Nephron progenitor cell (in vitro differentiated cells): ENCODE measurements around the gene PSMD11.
A peak's percentile ranks its signal among the peaks of the same experiment; 100 is the strongest.
"Not testable (repeated sequence)": the region's sequence is repeated elsewhere in the genome, so short reads cannot be mapped to it uniquely, and the experiment has no call there.

ENCODE experiments used
- DNase-seq: peaks from one replicate; pipeline ENCODE4 v3.0.0; 2021
- H3K27ac Mint-ChIP-seq: 2 replicates; pipeline ENCODE4 v1.8.0; 2021; ENCODE audit warnings: mild to moderate bottlenecking, moderate library complexity, mixed read lengths
- H3K27me3 Mint-ChIP-seq: 2 replicates; pipeline ENCODE4 v1.8.0; 2021; ENCODE audit warnings: mild to moderate bottlenecking, low read depth, mixed read lengths; ENCODE audit not compliant: poor library complexity
- H3K36me3 Mint-ChIP-seq: 2 replicates; pipeline ENCODE4 v1.8.0; 2021; ENCODE audit warnings: low read depth, mixed read lengths
- H3K4me1 Mint-ChIP-seq: 2 replicates; pipeline ENCODE4 v1.8.0; 2021; ENCODE audit warnings: mixed read lengths
- H3K4me3 Mint-ChIP-seq: 2 replicates; pipeline ENCODE4 v1.8.0; 2021; ENCODE audit warnings: mild to moderate bottlenecking, moderate library complexity, mixed read lengths
- H3K9me3 Mint-ChIP-seq: 2 replicates; pipeline ENCODE4 v1.8.0; 2021; ENCODE audit warnings: mild to moderate bottlenecking, moderate library complexity, mixed read lengths
- CTCF ChIP-seq: fragments of 200-600 bp; sonication (generic); IDR thresholded peaks from 2 replicates; pipeline ENCODE4 v1.5.0; 2021; ENCODE audit warnings: antibody characterized with exemption

Gene PSMD11

GRCh38 chr17:32444301-32445073 lies at the start of gene PSMD11:
TSS of gene PSMD11 (plus strand) at chr17:32444510. CDS start at chr17:32444524, 14 bp downstream.
- peak; percentile 99 for DNase-seq
- H3K27ac Mint-ChIP-seq: peak within 1 kb of the TSS; percentile 98
- H3K4me1 Mint-ChIP-seq: peaks cover 25% of the 10 kb centered on the region
- peak; percentile 1 for TF ChIP-seq CTCF
- peaks cover 16% of the 10 kb centered on the region for H3K36me3 Mint-ChIP-seq
- H3K9me3 Mint-ChIP-seq: peaks cover 7% of the 10 kb centered on the region
- peak within 1 kb of the TSS; percentile 96 for H3K4me3 Mint-ChIP-seq
- peaks cover 20% of the 10 kb centered on the region for H3K27me3 Mint-ChIP-seq

GRCh38 chr17:32396343-32396742 lies 48.0 kb upstream of the PSMD11 start:
- H3K4me3 Mint-ChIP-seq: no peak overlapping the region
- peaks cover 10% of the 10 kb centered on the region for H3K9me3 Mint-ChIP-seq
- H3K27ac Mint-ChIP-seq: no peak overlapping the region
- peaks cover 3% of the 10 kb centered on the region for H3K27me3 Mint-ChIP-seq
- peaks cover 28% of the 10 kb centered on the region for H3K36me3 Mint-ChIP-seq
- no peak for TF ChIP-seq CTCF
- no peaks in the 10 kb centered on the region for H3K4me1 Mint-ChIP-seq
- no peak for DNase-seq

GRCh38 chr17:32398946-32399345 lies 45.4 kb upstream of the PSMD11 start:
- Mint-ChIP-seq H3K36me3 (peaks cover 12% of the 10 kb centered on the region), H3K4me1 (no peaks in the 10 kb centered on the region), H3K4me3 (no peak overlapping the region), H3K27me3 (peaks cover 3% of the 10 kb centered on the region), H3K27ac (no peak overlapping the region), H3K9me3 (peaks cover 6% of the 10 kb centered on the region)
- TF ChIP-seq CTCF: no peak
- no peak for DNase-seq

GRCh38 chr17:32410085-32410484 lies 34.2 kb upstream of the PSMD11 start:
- not testable (repeated sequence) for H3K4me1 Mint-ChIP-seq, H3K36me3 Mint-ChIP-seq, H3K27ac Mint-ChIP-seq, H3K9me3 Mint-ChIP-seq, H3K27me3 Mint-ChIP-seq, DNase-seq, H3K4me3 Mint-ChIP-seq

GRCh38 chr17:32426894-32427293 lies 17.4 kb upstream of the PSMD11 start:
- peaks cover 6% of the 10 kb centered on the region for H3K36me3 Mint-ChIP-seq
- peaks cover 38% of the 10 kb centered on the region for H3K9me3 Mint-ChIP-seq
- no peak for DNase-seq
- TF ChIP-seq CTCF: no peak
- peaks cover 8% of the 10 kb centered on the region for H3K4me1 Mint-ChIP-seq
- peaks cover 4% of the 10 kb centered on the region for H3K27me3 Mint-ChIP-seq
- no peak overlapping the region for H3K27ac Mint-ChIP-seq
- no peak overlapping the region for H3K4me3 Mint-ChIP-seq

GRCh38 chr17:32429598-32429997 lies 14.7 kb upstream of the PSMD11 start:
- Mint-ChIP-seq H3K4me1 (no peaks in the 10 kb centered on the region), H3K36me3 (peaks cover 6% of the 10 kb centered on the region), H3K9me3 (peaks cover 38% of the 10 kb centered on the region), H3K27me3 (peaks cover 4% of the 10 kb centered on the region), H3K4me3 (no peak overlapping the region), H3K27ac (no peak overlapping the region)
- TF ChIP-seq CTCF: no peak
- no peak for DNase-seq
